Measurements from ENCODE around the gene SIRT2. TPM values are rescaled to one million over a fixed set of nuclear protein-coding genes. Genes with fewer than 3 reads are reported as not detected.

The SIRT2 gene
- total RNA-seq, 2 donors from 2014 or later: 33.2 to 39.6 TPM

DNA sequence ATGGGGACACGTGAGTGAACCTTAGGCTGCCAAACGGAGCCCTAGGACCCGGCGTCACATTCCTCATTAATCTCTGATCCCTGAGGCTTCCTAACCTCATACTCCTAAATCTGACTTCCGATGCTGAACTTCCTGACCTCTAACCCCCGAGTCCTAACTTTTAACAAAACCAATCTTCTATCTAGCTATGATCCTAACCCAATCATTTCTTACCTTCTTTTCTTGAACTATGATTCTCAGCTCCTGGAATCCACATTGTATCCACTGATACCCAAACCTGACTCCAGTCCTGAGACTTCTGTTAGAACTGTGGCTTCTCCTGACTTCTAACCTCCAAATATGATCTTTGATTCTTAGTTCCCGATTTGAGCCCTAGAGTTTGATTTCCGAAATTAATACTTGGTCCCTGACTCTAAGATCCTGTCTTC lies 798 bp upstream of the SIRT2 start:
- H3K27me3 ChIP-seq: no peaks in the 10 kb centered on the region
- H3K36me3 ChIP-seq (replicated peaks in 1 of 2; ENCODE audit: insufficient read depth in 1 of 2, low read depth in 2 of 2): peaks cover 0 to 4% of the 10 kb centered on the region in 2 donors
- WGBS, 2 donors: 0 to 2% methylated on average over 8 of the region's 8 CpGs
- no peaks in the 10 kb centered on the region for H3K9me3 ChIP-seq
- TF ChIP-seq, protein P1, sequence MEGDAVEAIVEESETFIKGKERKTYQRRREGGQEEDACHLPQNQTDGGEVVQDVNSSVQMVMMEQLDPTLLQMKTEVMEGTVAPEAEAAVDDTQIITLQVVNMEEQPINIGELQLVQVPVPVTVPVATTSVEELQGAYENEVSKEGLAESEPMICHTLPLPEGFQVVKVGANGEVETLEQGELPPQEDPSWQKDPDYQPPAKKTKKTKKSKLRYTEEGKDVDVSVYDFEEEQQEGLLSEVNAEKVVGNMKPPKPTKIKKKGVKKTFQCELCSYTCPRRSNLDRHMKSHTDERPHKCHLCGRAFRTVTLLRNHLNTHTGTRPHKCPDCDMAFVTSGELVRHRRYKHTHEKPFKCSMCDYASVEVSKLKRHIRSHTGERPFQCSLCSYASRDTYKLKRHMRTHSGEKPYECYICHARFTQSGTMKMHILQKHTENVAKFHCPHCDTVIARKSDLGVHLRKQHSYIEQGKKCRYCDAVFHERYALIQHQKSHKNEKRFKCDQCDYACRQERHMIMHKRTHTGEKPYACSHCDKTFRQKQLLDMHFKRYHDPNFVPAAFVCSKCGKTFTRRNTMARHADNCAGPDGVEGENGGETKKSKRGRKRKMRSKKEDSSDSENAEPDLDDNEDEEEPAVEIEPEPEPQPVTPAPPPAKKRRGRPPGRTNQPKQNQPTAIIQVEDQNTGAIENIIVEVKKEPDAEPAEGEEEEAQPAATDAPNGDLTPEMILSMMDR (IDR thresholded peaks at IDR 0.05): no peak
- no peak for TF ChIP-seq POLR2A (IDR thresholded peaks at IDR 0.05)
- peak overlapping the region; percentile 67 to 93 (median 84) for H3K27ac ChIP-seq
- ATAC-seq (no peak), DNase-seq (no peak)
- intact Hi-C loops (cut with DNase I): no loop called here
- peaks cover 32% of the 10 kb centered on the region for H3K4me1 ChIP-seq
- H3K4me3 ChIP-seq: peak overlapping the region; percentile 59 to 73

DNA sequence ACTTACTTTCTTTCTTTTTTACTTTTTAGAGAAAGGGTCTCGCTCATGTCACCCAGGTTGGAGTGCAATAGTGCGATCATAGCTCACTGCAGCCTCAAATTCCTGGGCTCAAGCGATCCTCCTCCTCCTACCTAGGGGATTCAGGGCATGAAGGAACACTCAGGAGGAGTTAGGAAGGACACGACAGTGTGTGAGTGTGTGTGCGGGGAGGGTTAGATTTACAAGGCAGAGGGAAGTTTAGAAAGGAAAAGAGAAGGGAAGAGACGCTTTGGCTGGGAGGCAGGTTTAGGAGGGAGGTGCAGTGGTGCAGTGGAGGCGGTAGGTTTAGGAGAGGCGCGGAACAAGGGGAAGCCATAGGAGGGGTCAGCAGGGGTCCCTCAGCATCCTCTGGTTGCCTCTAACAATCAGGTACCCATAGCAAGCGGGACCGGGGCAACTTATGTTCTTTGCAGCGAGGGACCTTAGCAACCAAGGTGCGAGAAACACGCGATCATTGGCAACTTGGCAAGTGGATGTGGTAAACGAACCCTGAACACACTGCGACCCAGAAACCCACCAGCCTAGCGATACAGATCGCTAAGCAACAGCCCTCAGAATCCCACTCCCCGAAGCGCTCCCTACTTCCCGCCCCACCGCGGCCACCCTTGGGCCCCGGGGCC lies 501 bp downstream of the SIRT2 start:
- no peaks in the 10 kb centered on the region for H3K36me3 ChIP-seq (replicated peaks in 1 of 2; ENCODE audit: insufficient read depth in 1 of 2, low read depth in 2 of 2)
- H3K4me1 ChIP-seq: peaks cover 32% of the 10 kb centered on the region
- no peaks in the 10 kb centered on the region for H3K9me3 ChIP-seq
- no peak for ATAC-seq
- TF ChIP-seq POLR2A (IDR thresholded peaks at IDR 0.05): no peak
- TF ChIP-seq, protein P1 (IDR thresholded peaks at IDR 0.05): no peak
- intact Hi-C loops (cut with DNase I): no loop called here
- peak overlapping the region; percentile 31 to 79 for H3K4me3 ChIP-seq
- H3K27me3 ChIP-seq: no peaks in the 10 kb centered on the region
- peak in 1 of 4 donors; percentile 22 for DNase-seq
- H3K27ac ChIP-seq: peak overlapping the region; percentile 67 to 88 (median 74)
- 8 to 11% methylated on average over 11 to 25 of the region's 25 CpGs for WGBS, 2 donors

DNA sequence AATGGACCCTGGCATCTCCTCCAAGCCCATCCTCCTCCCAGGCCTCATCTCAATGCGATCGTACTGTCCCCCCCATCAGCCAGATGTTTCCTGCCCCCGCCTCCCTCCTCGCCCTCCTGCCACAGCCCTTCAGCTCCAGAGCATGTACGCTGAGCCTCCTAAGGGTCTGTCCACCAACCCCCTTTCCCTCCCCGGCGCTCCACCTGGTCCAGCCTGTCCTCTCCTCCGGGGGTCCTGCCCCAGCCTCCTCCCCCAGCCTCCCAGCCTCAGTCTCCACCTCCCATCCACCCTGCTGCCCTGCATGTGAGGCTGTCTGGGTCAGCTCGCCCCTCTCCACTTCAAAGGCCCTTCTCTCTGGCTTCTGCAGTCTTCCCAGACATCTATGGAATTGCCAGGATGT lies 4.5 kb downstream of the SIRT2 start:
- DNase-seq (no peak), ATAC-seq (no peak)
- intact Hi-C loops (cut with DNase I): no loop called here
- Histone ChIP-seq H3K36me3 (replicated peaks in 1 of 2; ENCODE audit: insufficient read depth in 1 of 2, low read depth in 2 of 2) (peaks cover 0 to 2% of the 10 kb centered on the region in 2 donors), H3K27ac (no peak overlapping the region), H3K4me3 (no peak overlapping the region), H3K9me3 (no peaks in the 10 kb centered on the region), H3K4me1 (peaks cover 17% of the 10 kb centered on the region), H3K27me3 (no peaks in the 10 kb centered on the region)
- no peak for TF ChIP-seq POLR2A (IDR thresholded peaks at IDR 0.05)
- TF ChIP-seq, protein P1 (IDR thresholded peaks at IDR 0.05): no peak
- 75 to 80% methylated on average over 9 of the region's 9 CpGs for WGBS, 2 donors

DNA sequence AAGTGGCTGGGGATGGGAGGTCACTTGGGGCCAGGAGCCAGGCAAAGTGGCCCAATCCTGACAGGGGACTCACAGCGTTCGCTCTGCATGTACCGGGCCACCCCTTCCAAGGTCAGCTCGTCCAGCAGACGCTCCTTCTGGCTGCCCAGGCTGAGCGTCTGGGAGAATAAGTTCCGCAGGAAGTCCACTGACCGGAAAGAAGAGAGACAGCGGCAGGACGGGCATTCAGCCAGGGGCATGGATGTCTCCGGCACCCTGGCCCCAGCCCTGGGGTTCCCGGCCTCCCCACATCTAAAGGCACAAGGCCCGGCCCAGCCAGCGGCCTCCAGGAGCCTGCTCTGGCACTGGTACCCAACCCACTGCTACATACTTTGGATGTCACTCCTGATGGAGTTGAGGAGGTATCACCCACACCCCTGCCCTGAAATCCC lies 6.1 kb downstream of the SIRT2 start:
- H3K4me1 ChIP-seq: peaks cover 9% of the 10 kb centered on the region
- peaks cover 0 to 10% of the 10 kb centered on the region in 2 donors for H3K36me3 ChIP-seq (replicated peaks in 1 of 2; ENCODE audit: insufficient read depth in 1 of 2, low read depth in 2 of 2)

More for the DNA sequence above, 6.1 kb downstream of the SIRT2 start:
- no peaks in the 10 kb centered on the region for H3K9me3 ChIP-seq
- H3K4me3 ChIP-seq: no peak overlapping the region
- no peak overlapping the region for H3K27ac ChIP-seq
- H3K27me3 ChIP-seq: no peaks in the 10 kb centered on the region
- ATAC-seq (peak; percentile 10), DNase-seq (no peak)
- intact Hi-C loops (cut with DNase I): no loop called here
- WGBS, 2 donors: 90 to 91% methylated on average over 10 to 14 of the region's 14 CpGs
- TF ChIP-seq, protein P1 (IDR thresholded peaks at IDR 0.05): no peak
- no peak for TF ChIP-seq POLR2A (IDR thresholded peaks at IDR 0.05)

Data from body of pancreas (tissue), 4 donors.